ENCODE measurements around the gene MARK4.
"Not testable (repeated sequence)": the region's sequence is repeated elsewhere in the genome, so short reads cannot be mapped to it uniquely, and the experiment has no call there.

The MARK4 gene

DNA sequence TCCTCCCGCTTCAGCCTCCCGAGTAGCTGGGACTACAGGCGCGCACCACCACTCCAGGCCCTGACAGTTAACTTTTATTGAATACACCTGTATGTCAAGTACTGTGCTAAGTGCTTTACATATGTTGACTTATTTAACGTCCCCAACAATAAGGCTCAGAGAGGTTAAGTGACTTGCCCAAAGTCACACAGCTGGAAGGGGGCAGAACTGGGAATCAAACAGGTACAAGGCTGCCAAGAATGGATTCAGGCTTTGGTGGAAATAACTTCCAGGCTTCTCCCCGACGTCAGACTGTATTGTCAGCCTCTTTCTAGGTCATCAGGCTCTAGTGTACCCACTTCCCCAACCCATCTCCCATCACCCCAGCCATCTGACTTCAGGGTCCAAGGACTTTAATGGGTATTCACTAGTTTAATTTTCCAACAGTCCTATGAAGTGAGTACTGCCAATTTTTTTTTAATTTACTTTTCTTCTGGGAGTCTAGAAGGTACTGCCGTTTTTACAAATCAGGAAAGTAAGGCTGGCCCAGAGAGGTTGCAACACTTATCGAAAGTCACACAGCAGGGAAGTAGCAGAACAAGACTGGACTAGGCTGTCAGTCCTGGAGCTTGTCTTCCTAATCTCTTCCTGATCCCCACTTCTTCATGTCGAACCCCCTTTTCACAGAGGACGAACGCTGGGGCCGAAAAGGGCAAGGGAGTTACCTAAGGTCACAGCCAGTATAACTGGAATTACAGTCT, 76.5 kb downstream of the MARK4 start:
- no peaks in the 10 kb centered on the region for H3K9me3 Mint-ChIP-seq
- H3K27ac Mint-ChIP-seq: no peak overlapping the region
- no peak overlapping the region for H3K4me3 Mint-ChIP-seq
- H3K4me1 Mint-ChIP-seq: no peaks in the 10 kb centered on the region
- peaks cover 14% of the 10 kb centered on the region for H3K27me3 Mint-ChIP-seq
- no peaks in the 10 kb centered on the region for H3K36me3 Mint-ChIP-seq

- Mint-ChIP-seq H3K4me3 (no peak overlapping the region), H3K36me3 (no peaks in the 10 kb centered on the region), H3K27ac (no peak overlapping the region), H3K4me1 (no peaks in the 10 kb centered on the region), H3K9me3 (no peaks in the 10 kb centered on the region), H3K27me3 (peaks cover 3% of the 10 kb centered on the region)
Observed at GRCh38 chr19:45331411-45331810, 80.3 kb downstream of the MARK4 start.

DNA sequence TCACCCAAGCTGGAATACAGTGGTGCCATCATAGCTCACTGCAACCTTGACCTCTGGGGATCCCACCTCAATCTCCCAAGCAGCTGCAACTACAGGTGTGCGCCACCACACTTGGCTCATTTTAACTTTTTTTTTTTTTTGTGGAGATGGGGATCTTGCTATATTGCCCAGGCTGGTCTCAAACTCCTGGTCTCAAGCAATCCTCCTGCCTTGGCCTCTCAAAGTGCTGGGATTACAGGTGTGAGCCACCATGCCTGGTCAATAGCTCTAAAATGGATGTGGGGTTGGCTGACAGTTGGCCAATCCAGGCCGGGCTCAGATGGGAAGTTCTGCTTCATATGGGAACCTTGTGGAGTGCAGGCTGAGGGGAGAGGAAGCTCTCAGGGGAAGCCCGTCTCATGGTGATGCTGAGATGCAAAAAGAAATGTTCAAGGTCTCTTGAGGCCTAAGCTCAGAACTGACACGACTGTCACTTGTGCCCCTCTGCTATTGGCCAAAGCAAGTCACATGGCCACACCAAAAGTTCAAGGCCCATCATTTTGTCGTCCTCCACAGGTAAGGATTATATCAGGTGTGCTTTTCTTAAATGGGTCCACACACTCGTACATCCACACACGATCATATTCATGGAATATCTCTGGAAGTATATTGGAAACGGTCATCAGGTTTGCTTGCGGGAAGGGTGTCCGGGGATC, 82.7 kb downstream of the MARK4 start:
- Mint-ChIP-seq H3K4me3 (no peak overlapping the region), H3K27me3 (peaks cover 8% of the 10 kb centered on the region), H3K27ac (no peak overlapping the region), H3K36me3 (no peaks in the 10 kb centered on the region), H3K9me3 (no peaks in the 10 kb centered on the region), H3K4me1 (peaks cover 3% of the 10 kb centered on the region)

DNA sequence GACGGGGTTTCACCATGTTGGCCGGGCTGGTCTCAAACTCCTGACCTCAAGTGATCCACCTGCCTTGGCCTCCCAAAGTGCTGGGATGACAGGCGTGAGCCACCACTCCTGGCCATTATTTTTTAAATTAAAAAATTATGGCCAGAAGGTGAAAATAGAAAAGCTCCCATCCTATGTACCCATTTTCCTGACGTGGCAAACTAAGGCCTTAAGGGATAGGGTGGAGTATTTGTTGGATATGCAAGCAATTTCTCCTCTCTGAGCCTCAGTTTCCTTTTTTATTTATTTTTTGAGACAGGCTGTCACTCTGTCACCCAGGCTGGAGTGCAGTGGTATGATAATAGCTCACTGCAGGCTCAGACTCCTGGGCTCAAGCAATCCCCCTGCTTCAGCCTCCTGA, 83.8 kb downstream of the MARK4 start:
- not testable (repeated sequence) for H3K27ac Mint-ChIP-seq, H3K9me3 Mint-ChIP-seq, H3K36me3 Mint-ChIP-seq, H3K4me1 Mint-ChIP-seq, H3K4me3 Mint-ChIP-seq
- H3K27me3 Mint-ChIP-seq: peaks cover 11% of the 10 kb centered on the region

- H3K27me3 Mint-ChIP-seq: peaks cover 16% of the 10 kb centered on the region
- H3K4me1 Mint-ChIP-seq: peaks cover 8% of the 10 kb centered on the region
- H3K36me3 Mint-ChIP-seq: no peaks in the 10 kb centered on the region
Observed at GRCh38 chr19:45336696-45337251, 85.7 kb downstream of the MARK4 start.

DNA sequence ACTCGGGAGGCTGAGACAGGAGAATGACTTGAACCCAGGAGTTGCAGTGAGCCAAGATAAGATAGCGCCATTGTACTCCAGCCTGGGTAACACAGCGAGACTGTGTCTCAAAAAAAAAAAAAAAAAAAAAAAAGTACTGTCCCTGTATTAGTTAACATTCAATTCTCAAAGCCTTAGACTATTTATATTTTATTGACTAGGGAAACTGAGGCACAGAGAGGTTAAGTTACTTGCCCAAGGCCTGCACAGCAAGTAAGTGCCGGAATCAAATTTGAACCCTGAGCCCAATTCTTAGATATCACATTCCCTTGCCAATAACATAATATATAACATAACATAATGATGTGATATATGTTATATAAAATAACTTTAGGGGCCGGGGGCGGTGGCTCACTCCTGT, 88.6 kb downstream of the MARK4 start:
- Mint-ChIP-seq H3K4me1 (peaks cover 8% of the 10 kb centered on the region), H3K9me3 (no peaks in the 10 kb centered on the region), H3K27me3 (peaks cover 21% of the 10 kb centered on the region), H3K36me3 (no peaks in the 10 kb centered on the region), H3K4me3 (no peak overlapping the region), H3K27ac (no peak overlapping the region)

More at GRCh38 chr19:45336696-45337251, 85.7 kb downstream of the MARK4 start:
- no peaks in the 10 kb centered on the region for H3K9me3 Mint-ChIP-seq
- H3K27ac Mint-ChIP-seq: no peak overlapping the region
- no peak overlapping the region for H3K4me3 Mint-ChIP-seq

DNA sequence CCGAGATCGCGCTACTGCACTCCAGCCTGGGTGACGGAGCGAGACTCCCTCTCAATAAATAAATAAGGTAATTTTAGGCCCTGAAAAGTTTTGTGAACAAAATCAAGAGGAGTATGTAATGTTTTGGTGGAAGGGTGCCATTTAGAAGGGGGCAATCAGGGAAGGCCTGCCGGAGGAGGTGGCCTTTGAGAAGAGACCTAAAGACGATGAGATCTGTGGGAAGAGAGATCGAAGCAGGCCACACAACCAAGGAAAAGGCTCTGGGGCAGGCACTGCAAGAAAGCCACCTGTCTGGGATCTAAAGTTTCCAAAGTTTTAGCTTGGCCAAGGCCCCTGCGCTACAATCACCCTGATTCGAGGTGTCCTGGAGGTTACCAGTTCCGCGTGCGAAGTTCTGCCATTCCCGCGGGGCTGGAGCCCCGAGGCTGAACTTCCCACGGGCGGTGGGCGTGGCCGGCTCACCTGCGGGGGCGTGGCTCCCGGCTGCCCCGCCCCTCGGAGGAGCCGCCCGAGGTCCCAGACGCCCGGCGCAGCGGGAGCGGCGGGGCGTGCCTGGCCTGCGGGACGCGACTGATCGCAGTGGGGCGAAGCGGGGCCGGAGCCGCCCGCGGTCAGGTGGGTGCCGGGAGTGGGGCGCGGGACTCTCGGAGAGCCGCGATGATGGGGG, 89.3 kb downstream of the MARK4 start, which contains the start of gene KLC3:
Gene KLC3 (plus strand): TSS at position 519 of the 667 bp plus-strand sequence. CDS start 4,792 bp downstream, outside the sequence.
- Mint-ChIP-seq H3K36me3 (no peaks in the 10 kb centered on the region), H3K4me3 (peak within 1 kb of the TSS; percentile 64), H3K9me3 (no peaks in the 10 kb centered on the region), H3K4me1 (peaks cover 8% of the 10 kb centered on the region), H3K27ac (no peak within 1 kb of the TSS), H3K27me3 (peaks cover 23% of the 10 kb centered on the region)

DNA sequence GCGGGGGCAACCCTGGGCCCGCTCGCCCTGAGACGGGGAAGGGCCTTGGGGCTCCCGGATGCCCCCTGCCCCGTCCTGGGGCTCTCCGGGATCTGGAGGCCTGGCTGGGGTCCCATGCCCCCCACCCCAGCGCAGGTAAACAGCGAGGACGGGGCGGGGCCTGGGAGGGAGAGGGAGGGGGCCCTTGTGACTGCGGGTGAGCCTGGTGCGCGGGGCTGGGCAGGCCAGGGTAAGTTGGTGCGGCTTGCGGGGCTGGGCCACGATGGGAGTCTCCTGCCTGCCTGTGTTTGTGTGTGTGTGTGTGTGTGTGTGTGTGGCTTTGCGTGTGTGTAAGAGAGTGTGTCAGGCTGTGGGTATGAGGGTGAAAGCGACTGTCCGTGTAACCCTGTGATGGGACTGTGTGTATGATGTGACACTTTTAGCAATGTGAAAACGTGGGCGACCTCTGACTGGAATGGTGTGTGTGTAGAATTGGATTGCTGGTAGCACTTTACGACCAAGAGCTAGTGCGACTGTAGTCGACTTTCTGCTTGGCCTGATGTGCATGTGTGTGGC, 89.9 kb downstream of the MARK4 start:
- peaks cover 24% of the 10 kb centered on the region for H3K27me3 Mint-ChIP-seq
- H3K27ac Mint-ChIP-seq: no peak overlapping the region
- H3K4me3 Mint-ChIP-seq: no peak overlapping the region
- peaks cover 8% of the 10 kb centered on the region for H3K4me1 Mint-ChIP-seq
- H3K36me3 Mint-ChIP-seq: no peaks in the 10 kb centered on the region
- H3K9me3 Mint-ChIP-seq: no peaks in the 10 kb centered on the region

DNA sequence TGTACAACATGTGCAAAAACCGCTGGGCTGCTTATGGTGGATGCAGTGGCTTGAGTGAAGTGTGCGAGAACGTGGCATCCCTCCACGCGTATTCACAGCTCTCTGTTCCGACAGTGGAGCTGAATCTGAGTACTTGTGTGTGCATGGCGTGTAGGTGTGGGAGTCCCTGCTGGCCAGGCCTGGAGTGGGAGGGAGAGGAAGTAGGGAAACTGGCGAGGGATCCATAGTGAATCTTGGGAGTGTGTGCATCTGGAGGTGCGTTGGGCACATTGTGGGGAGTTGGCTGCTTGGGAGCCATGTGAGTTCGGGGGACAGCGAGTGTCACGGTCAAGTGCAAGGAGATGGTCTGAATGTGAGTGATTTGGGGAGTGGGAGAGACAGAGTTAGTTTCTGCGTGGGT, 91.8 kb downstream of the MARK4 start:
- H3K36me3 Mint-ChIP-seq: no peaks in the 10 kb centered on the region
- H3K9me3 Mint-ChIP-seq: no peaks in the 10 kb centered on the region
- no peak overlapping the region for H3K4me3 Mint-ChIP-seq
- H3K4me1 Mint-ChIP-seq: peaks cover 8% of the 10 kb centered on the region
- no peak overlapping the region for H3K27ac Mint-ChIP-seq
- H3K27me3 Mint-ChIP-seq: peaks cover 22% of the 10 kb centered on the region

GRCh38 chr19:45344621-45345505, 93.8 kb downstream of the MARK4 start:
- Mint-ChIP-seq H3K4me1 (peaks cover 5% of the 10 kb centered on the region), H3K27ac (peak overlapping the region; percentile 5), H3K36me3 (no peaks in the 10 kb centered on the region), H3K9me3 (no peaks in the 10 kb centered on the region), H3K27me3 (peaks cover 15% of the 10 kb centered on the region), H3K4me3 (no peak overlapping the region)

- H3K4me1 Mint-ChIP-seq: no peaks in the 10 kb centered on the region
- peaks cover 10% of the 10 kb centered on the region for H3K27me3 Mint-ChIP-seq
- no peaks in the 10 kb centered on the region for H3K9me3 Mint-ChIP-seq
- no peaks in the 10 kb centered on the region for H3K36me3 Mint-ChIP-seq
- H3K27ac Mint-ChIP-seq: no peak overlapping the region
- H3K4me3 Mint-ChIP-seq: no peak overlapping the region
Observed at GRCh38 chr19:45345506-45345860, 94.4 kb downstream of the MARK4 start.

GRCh38 chr19:45346449-45346848, 95.4 kb downstream of the MARK4 start:
- Mint-ChIP-seq H3K4me1 (no peaks in the 10 kb centered on the region), H3K9me3 (no peaks in the 10 kb centered on the region), H3K4me3 (no peak overlapping the region), H3K27ac (no peak overlapping the region), H3K36me3 (no peaks in the 10 kb centered on the region), H3K27me3 (peaks cover 10% of the 10 kb centered on the region)

GRCh38 chr19:45347570-45348366, 96.7 kb downstream of the MARK4 start:
- Mint-ChIP-seq H3K27ac (no peak overlapping the region), H3K36me3 (no peaks in the 10 kb centered on the region), H3K27me3 (peaks cover 10% of the 10 kb centered on the region), H3K9me3 (no peaks in the 10 kb centered on the region), H3K4me1 (no peaks in the 10 kb centered on the region), H3K4me3 (no peak overlapping the region)

GRCh38 chr19:45348367-45349125, 97.5 kb downstream of the MARK4 start:
- H3K4me1 Mint-ChIP-seq: no peaks in the 10 kb centered on the region
- H3K27ac Mint-ChIP-seq: no peak overlapping the region
- peaks cover 9% of the 10 kb centered on the region for H3K27me3 Mint-ChIP-seq
- H3K36me3 Mint-ChIP-seq: no peaks in the 10 kb centered on the region
- no peak overlapping the region for H3K4me3 Mint-ChIP-seq
- H3K9me3 Mint-ChIP-seq: no peaks in the 10 kb centered on the region
